OCI-LY3 (cell line): Measurements from ENCODE around the gene DCC.
A peak's percentile ranks its signal among the peaks of the same experiment; 100 is the strongest.

Experiments
- H2AFZ ChIP-seq: fragments of 200-600, 300-600 bp; shearing (Covaris generic); 2 replicates; pipeline ENCODE4 v1.6.0; 2014; ENCODE audit warnings: antibody characterized with exemption, low read depth, low read length
- H3K27ac ChIP-seq: fragments of 200-600, 300-600 bp; sonication (generic); 2 replicates; pipeline ENCODE4 v1.5.1; 2014; ENCODE audit warnings: mild to moderate bottlenecking, low read length, moderate library complexity, mixed read lengths
- H3K27me3 ChIP-seq: fragments of 200-600, 300-600 bp; sonication (generic); 2 replicates; pipeline ENCODE4 v1.6.1; 2014; ENCODE audit warnings: low read depth, low read length, mixed read lengths
- H3K36me3 ChIP-seq: fragments of 200-600, 300-600 bp; sonication (generic); replicated peaks from 2 replicates; pipeline ENCODE3; 2014; ENCODE audit warnings: low read depth, low read length, mixed read lengths
- H3K4me1 ChIP-seq: fragments of 300-600, 200-600 bp; sonication (generic); 2 replicates; pipeline ENCODE4 v1.6.1; 2014; ENCODE audit warnings: low read length, mixed read lengths
- H3K4me2 ChIP-seq: fragments of 200-600, 300-600 bp; sonication (generic); 2 replicates; pipeline ENCODE4 v1.6.1; 2014; ENCODE audit warnings: low read length, mixed read lengths
- H3K4me3 ChIP-seq: fragments of 300-600, 200-600 bp; sonication (generic); 2 replicates; pipeline ENCODE4 v1.5.1; 2014; ENCODE audit warnings: antibody characterized with exemption, mild to moderate bottlenecking, low read length, moderate library complexity
- H3K79me2 ChIP-seq: fragments of 300-600, 200-600 bp; shearing (Covaris generic); 2 replicates; pipeline ENCODE4 v1.6.1; 2014; ENCODE audit warnings: mild to moderate bottlenecking, low read length, mixed read lengths
- H3K9ac ChIP-seq: fragments of 300-600, 200-600 bp; shearing (Covaris generic); 2 replicates; pipeline ENCODE4 v1.6.0; 2014; ENCODE audit warnings: mild to moderate bottlenecking, low read length, moderate library complexity
- H3K9me3 ChIP-seq: fragments of 200-600, 300-600 bp; shearing (Covaris generic); 2 replicates; pipeline ENCODE4 v1.6.1; 2014; ENCODE audit warnings: low read length, mixed read lengths; ENCODE audit not compliant: insufficient read depth
- H4K20me1 ChIP-seq: fragments of 200-600, 300-600 bp; sonication (generic); 2 replicates; pipeline ENCODE4 v1.6.1; 2016; ENCODE audit warnings: low read length, mixed read lengths; ENCODE audit not compliant: insufficient read depth
- CTCF ChIP-seq: fragments of 200-600, 300-600 bp; sonication (generic); IDR thresholded peaks from 2 replicates; pipeline ENCODE4 v1.5.1; 2014; ENCODE audit warnings: antibody characterized with exemption, low read length, low read depth
- EZH2phosphoT487 ChIP-seq: fragments of 200-600 bp; shearing (Covaris generic); IDR thresholded peaks from 2 replicates; pipeline ENCODE4 v1.6.1; 2018; ENCODE audit warnings: antibody characterized with exemption, mixed run types, low read depth

Gene DCC

GRCh38 chr18:53441761-53442414 lies 1101.9 kb downstream of the DCC start:
- Histone ChIP-seq H3K27ac (no peak overlapping the region), H3K4me2 (no peak overlapping the region), H3K36me3 (no peaks in the 10 kb centered on the region), H3K27me3 (no peaks in the 10 kb centered on the region), H2AFZ (peak overlapping the region; percentile 13; the same call in 1 of the 2 replicates), H3K4me3 (no peak overlapping the region), H3K9ac (no peak overlapping the region), H3K79me2 (no peaks in the 10 kb centered on the region), H3K9me3 (no peaks in the 10 kb centered on the region), H4K20me1 (no peaks in the 10 kb centered on the region), H3K4me1 (no peaks in the 10 kb centered on the region)
- TF ChIP-seq EZH2phosphoT487 (no peak), CTCF (no peak)

DNA sequence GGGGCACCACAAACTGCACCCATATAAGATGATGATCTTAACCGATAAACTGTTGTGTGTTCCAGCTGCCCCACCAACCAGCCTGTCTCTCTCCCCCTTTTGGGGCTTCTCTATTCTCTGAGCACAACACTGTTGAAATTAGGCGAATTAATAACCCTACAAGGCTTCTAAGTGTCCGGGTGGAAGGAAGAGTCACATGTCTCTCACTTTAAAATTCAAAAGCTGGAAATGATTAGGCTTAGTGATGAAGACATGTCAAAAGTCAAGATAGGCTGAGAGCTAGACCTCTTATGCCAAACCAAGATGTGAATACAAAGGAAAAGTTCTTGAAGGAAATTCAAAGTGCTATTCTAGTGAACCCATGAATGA lies 1102.4 kb downstream of the DCC start:
- no peaks in the 10 kb centered on the region for H3K4me1 ChIP-seq
- no peaks in the 10 kb centered on the region for H3K79me2 ChIP-seq
- H4K20me1 ChIP-seq: no peaks in the 10 kb centered on the region
- H3K9ac ChIP-seq: no peak overlapping the region
- H3K27me3 ChIP-seq: no peaks in the 10 kb centered on the region
- no peak overlapping the region for H2AFZ ChIP-seq
- H3K27ac ChIP-seq: no peak overlapping the region
- no peak overlapping the region for H3K4me2 ChIP-seq
- no peaks in the 10 kb centered on the region for H3K9me3 ChIP-seq
- H3K36me3 ChIP-seq: no peaks in the 10 kb centered on the region
- H3K4me3 ChIP-seq: no peak overlapping the region
- TF ChIP-seq CTCF (no peak), EZH2phosphoT487 (no peak)

DNA sequence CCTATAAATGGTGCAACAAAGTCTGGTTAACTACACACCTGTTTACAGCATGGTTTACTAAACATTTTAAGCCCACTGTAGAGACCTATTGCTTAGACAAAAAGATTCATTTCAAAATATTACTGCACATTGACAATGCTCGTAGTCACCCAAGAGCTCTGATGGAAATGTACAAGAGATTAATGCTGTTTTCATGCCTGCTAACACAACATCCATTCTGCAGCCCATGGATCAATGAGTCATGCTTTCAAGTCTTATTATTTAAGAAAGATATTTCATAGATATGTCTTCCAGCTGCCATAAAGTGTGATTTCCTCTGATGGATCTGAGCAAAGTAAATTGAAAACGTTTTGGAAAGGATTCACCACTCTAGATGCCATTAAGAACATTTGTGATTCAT lies 1103.3 kb downstream of the DCC start:
- Histone ChIP-seq H3K9me3 (no peaks in the 10 kb centered on the region), H3K4me1 (no peaks in the 10 kb centered on the region), H3K27me3 (no peaks in the 10 kb centered on the region), H3K36me3 (no peaks in the 10 kb centered on the region), H3K27ac (no peak overlapping the region), H4K20me1 (no peaks in the 10 kb centered on the region), H2AFZ (no peak overlapping the region), H3K9ac (no peak overlapping the region), H3K4me3 (no peak overlapping the region), H3K79me2 (no peaks in the 10 kb centered on the region), H3K4me2 (no peak overlapping the region)
- TF ChIP-seq EZH2phosphoT487: no peak
- TF ChIP-seq CTCF: no peak

DNA sequence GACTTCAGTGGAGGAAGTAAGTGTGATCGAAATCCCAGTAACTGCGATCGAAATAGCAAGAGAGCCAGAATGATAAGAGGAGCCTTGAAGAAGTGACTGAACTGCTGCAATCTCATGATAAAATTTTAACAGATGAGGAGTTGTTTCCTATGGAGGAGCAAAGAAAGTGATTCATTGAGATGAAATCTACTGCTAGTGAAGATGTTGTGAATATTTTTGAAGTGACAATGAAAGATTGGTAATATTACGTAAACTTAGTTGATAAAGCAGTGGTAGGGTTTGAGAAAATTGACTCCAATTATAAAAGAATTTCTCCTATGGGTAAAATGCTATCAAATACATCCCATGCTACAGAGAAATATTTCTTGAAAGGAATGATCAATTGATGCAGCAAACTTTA lies 1103.8 kb downstream of the DCC start:
- no peak for TF ChIP-seq CTCF
- TF ChIP-seq EZH2phosphoT487: no peak
- Histone ChIP-seq H3K27me3 (no peaks in the 10 kb centered on the region), H3K27ac (no peak overlapping the region), H3K4me2 (no peak overlapping the region), H3K4me1 (no peaks in the 10 kb centered on the region), H3K9me3 (no peaks in the 10 kb centered on the region), H3K4me3 (no peak overlapping the region), H3K79me2 (no peaks in the 10 kb centered on the region), H2AFZ (no peak overlapping the region), H3K36me3 (no peaks in the 10 kb centered on the region), H3K9ac (no peak overlapping the region), H4K20me1 (no peaks in the 10 kb centered on the region)
